GM11168 (cell line): ENCODE measurements around the gene ACSL5.
"Not testable (repeated sequence)": the region's sequence is repeated elsewhere in the genome, so short reads cannot be mapped to it uniquely, and the experiment has no call there.

ENCODE experiments used
- in situ Hi-C: fragments of 300-500 bp; cut with MboI; formaldehyde crosslinking; loops from one replicate; pipeline ENCODE4 v1.12.0; 2022; ENCODE audit warnings: low sequenced_read_pairs; ENCODE audit not compliant: unreplicated experiment

Gene ACSL5

DNA sequence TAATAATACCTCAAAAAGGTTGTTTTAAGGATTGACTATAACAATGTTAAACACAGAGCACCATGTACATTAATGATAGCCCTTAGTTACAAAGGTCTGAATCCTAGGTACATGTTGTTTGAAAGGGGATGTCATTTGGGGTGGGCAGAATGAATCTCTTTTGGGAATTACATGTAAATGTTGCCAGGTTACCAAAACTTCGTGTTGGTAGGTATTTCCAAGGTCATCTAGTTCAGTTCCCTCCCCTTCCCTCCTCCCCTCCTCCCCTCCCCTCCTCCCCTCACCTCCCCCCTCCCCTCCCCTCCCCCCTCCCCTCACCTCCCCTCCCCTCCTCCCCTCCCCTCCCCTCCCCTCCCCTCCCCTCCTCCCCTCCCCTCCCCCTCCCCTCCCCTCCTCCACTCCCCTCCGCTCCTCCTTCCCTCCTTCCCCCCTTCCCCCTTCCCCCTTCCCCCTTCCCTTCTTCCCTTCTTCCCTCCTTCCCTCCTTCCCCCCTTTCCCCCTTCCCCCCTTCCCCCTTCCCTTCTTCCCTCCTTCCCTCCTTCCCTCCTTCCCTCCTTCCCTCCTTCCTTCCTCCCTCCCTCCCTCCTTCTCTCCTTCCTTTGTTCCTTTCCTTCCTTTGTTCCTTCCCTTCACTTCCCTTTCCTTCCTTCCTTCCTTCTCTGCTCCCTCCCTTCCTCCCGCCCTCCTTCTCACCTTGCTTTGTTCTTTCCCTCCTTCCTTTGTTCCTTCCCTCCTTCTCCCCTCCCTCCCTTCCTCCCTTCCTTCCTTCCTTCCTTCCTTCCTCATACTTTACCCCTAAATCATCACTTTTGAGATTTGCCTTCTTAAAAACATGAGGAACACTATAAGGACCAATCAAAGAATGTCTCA, 81.2 kb downstream of the ACSL5 start:
- in situ Hi-C loops = no loop called here

DNA sequence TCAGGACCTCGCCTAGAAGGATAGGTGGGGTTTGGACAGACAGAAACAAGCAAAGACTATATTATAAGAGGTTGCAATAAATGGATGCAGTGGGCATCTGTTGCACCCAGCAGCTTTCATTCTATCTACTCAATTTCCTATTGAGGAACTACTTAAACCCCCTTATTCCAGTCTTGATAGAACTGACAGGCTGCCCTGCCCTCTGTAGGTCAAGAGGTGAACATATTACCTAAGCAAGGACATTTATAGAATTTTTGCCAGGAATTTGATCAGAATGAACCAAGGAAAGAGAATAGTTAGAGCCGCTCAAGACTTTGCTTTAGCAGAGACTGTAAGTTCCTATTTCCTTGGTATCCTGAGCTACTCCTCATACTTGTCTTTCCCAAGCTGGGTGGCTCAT, 82.6 kb downstream of the ACSL5 start:
- in situ Hi-C loops = no loop called here

GRCh38 chr10:112460366-112460765, 86.5 kb downstream of the ACSL5 start:
- in situ Hi-C loops = no loop called here

DNA sequence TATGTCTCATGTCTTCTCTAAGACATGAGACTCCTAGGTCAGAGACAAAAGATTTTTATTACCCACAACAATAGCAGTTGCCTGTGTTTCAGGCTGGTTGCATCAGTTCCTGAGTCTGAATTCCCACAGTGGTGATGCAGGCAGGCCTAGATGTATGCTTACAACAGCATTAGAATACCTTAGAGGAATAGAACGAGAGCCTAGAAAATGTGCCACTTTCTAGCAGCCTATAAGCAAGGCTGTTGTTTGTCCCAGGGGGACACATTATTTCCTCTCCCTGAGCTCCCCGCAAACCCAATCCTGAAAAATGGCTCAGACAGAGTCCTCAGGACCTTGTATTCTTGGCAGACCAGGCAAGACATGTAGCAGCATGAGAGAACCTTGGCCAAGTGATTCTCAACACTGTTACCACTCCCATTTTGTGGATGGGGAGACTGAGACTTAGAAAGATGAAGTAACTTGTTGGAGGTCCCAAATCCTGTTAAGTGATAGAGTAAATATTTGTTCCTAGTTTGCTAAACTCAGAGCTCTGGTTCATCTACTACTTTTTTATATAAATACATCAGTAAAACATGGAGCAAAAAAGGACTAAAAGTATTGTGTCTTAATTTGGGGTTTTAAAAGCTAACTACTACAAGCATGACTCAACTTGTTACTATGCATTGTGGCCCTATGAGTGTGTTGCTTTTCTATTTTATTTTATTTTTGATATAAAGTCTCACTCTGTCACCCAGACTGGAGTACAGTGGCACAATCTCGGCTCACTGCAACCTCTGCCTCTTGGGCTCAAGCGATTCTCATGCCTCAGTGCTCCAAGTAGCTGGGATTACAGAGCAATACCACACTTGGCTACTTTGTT, 87.3 kb downstream of the ACSL5 start:
- in situ Hi-C loops = no loop called here

- in situ Hi-C loops = not testable (repeated sequence)
Measured at GRCh38 chr10:112464074-112464473, 90.2 kb downstream of the ACSL5 start.

- in situ Hi-C loops = no loop called here
Measured at GRCh38 chr10:112465299-112465883, 91.5 kb downstream of the ACSL5 start.

- in situ Hi-C loops = no loop called here
Measured at GRCh38 chr10:112466802-112467201, 92.9 kb downstream of the ACSL5 start.

- in situ Hi-C loops = no loop called here
Measured at GRCh38 chr10:112467541-112468075, 93.7 kb downstream of the ACSL5 start.

GRCh38 chr10:112471878-112472487, 98.1 kb downstream of the ACSL5 start:
- in situ Hi-C loops = no loop called here

DNA sequence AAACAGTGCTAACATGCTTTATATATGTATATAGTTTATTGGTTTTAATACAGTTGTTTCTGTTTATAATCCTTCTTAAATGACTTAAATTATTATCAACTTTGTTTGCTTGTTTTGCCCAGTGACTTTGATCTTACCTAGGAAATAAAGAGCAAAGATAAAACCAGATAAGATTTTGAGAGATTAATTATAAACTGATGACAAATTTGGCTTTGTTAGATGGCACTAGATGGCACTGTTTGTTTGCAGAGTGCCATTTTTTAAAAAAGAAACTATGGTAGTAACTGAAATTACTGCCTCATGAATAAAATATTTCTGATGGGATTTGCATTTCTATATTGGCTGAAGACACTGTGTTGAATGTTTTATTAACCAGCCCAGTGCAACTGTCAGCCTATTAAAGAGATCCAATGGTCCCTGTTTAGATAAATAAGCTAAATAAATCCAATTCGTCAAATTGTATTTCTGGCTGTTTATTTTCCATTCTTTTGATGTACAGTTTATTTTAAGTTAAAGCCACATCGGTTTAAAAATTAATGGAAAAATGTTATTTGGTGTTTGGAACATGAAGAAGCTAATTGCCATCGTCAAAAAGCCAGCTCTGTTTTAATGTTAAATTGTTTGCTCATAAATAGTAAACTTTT, 101.8 kb downstream of the ACSL5 start:
- in situ Hi-C loops = no loop called here
